CD4-positive, alpha-beta T cell treated with Interleukin-17A for 4 hours (primary cell): ENCODE results near the gene MCC.
"Not testable (repeated sequence)": the region's sequence is repeated elsewhere in the genome, so short reads cannot be mapped to it uniquely, and the experiment has no call there.

Source experiments
- DNase-seq: peaks from one replicate; pipeline ENCODE4 v3.0.0-alpha.2; 2020; ENCODE audit warnings: mixed read lengths

Gene MCC

GRCh38 chr5:113489299-113489698 is 1.0 kb upstream of the MCC start:
- DNase-seq, result peak; percentile 10

- DNase-seq, result peak; percentile 7
Observed at GRCh38 chr5:113488645-113489184, 462 bp upstream of the MCC start.

GRCh38 chr5:113487416-113487780 is 855 bp downstream of the MCC start:
- peak; percentile 9 for DNase-seq

- no peak for DNase-seq
Observed at GRCh38 chr5:113480243-113480642, 8.0 kb downstream of the MCC start.

- DNase-seq, result no peak
Observed at GRCh38 chr5:113478691-113479090, 9.6 kb downstream of the MCC start.

DNA sequence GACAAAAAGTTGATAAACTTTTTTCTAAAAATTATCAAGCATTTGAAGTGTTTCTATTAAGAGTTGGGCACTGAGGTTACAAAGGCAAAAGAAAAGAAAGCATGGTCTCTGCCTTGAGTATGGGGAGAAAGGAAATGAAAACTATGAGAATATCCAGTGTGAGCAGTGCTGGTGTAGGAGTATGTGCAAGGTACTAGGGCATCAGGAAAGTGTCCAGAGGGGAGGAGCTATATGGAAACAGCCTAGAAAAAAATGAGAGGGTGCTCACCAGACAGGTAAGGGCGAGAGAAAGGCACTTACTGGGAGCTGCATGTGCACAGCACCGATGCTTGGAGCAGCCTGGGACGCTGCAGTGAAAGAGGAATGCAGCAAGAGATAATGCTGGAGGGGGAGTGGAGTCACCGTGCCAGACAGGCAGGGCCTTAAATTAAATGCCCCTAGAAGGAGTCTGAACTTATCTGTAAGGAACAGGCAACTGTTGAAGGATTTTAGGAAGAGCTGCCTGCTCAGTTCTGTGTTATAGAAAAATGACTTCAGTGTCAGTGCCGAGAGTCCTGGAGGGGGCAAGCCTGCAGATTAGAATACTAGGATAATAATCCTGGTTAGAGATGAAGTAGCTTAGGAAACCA is 14.0 kb downstream of the MCC start:
- no peak for DNase-seq

DNA sequence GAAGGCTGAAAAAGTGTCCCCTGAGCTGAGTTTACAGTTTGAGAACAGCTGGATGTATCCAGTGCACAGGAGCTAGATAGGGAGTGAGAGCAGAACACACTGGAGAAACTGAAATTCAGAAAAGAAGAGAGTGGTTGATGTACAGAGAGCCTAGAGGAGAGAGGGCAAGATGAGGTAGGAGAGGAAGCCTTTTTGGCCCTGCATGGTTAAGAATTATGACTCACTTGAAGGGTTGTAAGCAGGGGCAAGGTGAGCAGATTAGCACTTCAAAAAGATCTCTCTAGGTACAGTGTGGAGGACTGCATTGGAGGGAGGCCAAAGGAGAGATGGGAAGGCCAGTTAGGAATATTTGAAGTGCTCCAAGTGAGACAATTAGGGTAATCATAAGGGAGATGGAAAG is 25.2 kb downstream of the MCC start:
- DNase-seq, result no peak

DNA sequence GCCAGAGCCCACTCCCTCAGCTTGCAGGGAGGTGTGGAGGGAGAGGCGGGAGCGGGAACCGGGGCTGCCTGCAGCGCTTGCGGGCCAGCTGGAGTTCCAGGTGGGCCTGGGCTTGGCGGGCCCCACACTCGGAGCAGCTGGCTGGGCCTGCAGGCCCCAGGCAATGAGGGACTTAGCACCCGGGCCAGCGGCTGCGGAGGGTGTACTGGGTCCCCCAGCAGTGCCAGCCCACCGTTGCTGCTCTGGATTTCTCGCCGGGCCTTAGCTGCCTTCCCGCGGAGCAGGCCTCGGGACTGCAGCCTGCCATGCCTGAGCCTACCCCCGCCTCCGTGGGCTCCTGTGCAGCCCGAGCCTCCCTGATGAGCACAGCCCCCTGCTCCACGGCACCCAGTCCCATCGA is 31.1 kb downstream of the MCC start:
- not testable (repeated sequence) for DNase-seq

- no peak for DNase-seq
Observed at GRCh38 chr5:113452941-113453340, 35.3 kb downstream of the MCC start.

- DNase-seq, result no peak
Observed at GRCh38 chr5:113451797-113452196, 36.5 kb downstream of the MCC start.

- DNase-seq, result no peak
Observed at GRCh38 chr5:113450929-113451328, 37.3 kb downstream of the MCC start.

DNA sequence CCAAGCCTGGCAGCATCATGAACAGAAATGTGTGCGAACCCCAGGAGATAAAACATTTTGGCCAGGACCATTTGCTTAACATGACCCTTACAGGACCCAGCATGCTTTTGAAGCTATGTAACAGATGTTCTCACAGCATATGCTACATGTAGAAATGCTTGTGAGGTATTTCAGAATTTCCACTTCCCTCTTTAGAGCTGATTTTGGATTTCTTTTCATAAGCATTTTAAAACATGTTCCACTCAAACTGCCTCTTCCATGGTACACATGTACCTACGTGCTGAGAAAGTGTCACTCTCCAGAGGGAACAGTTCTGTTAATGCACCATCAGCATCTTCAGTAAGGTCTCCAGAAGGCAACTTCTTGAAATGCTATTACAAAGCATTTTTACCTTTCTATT is 37.8 kb downstream of the MCC start:
- DNase-seq, result no peak

DNA sequence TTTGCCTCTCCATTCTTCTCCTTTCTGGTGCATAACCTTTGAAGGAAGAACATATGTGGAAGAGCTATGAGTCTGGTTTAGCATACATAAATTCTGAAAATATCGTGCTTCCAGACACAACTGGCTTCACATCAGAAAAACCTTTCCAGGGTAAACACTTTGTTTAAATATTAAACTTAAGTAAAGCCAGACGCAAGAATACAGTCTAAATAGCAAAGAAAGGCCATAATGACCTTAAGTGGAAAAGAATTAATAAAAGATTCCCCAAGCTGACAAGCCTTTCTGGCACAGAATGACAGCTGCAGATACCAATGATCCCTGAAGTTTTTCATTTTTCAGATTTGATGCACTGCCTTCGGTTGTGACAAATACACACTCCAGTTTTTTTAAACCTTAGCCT is 40.0 kb downstream of the MCC start:
- no peak for DNase-seq

- no peak for DNase-seq
Observed at GRCh38 chr5:113447498-113448050, 40.7 kb downstream of the MCC start.

GRCh38 chr5:113446358-113446927 is 41.8 kb downstream of the MCC start:
- DNase-seq, result no peak

DNA sequence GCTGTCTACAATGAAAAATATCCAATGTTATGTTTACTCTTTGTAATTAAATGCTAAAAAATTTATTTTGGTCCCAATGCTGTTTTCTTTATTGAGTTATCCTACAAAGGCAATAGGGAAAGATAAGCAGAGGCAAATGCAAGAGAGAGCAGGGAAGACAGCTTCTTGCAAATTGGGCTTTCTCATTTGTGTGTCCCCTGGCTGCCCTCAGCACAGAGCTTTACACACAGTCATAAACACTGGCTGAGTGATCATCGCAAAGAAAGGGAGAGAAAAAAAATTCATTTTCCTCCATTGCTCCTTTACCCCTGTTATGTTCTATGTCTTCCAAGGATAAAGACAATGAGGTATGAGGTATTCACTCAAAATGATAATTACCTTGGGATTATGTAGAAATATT is 51.1 kb downstream of the MCC start:
- no peak for DNase-seq

- no peak for DNase-seq
Observed at GRCh38 chr5:113435575-113435974, 52.7 kb downstream of the MCC start.

GRCh38 chr5:113434889-113435288 is 53.4 kb downstream of the MCC start, which contains the start of gene TSSK1B:
Gene TSSK1B, minus strand, starts transcription at chr5:113434989. Its CDS starts 150 bp downstream, at chr5:113434839.
- no peak for DNase-seq

DNA sequence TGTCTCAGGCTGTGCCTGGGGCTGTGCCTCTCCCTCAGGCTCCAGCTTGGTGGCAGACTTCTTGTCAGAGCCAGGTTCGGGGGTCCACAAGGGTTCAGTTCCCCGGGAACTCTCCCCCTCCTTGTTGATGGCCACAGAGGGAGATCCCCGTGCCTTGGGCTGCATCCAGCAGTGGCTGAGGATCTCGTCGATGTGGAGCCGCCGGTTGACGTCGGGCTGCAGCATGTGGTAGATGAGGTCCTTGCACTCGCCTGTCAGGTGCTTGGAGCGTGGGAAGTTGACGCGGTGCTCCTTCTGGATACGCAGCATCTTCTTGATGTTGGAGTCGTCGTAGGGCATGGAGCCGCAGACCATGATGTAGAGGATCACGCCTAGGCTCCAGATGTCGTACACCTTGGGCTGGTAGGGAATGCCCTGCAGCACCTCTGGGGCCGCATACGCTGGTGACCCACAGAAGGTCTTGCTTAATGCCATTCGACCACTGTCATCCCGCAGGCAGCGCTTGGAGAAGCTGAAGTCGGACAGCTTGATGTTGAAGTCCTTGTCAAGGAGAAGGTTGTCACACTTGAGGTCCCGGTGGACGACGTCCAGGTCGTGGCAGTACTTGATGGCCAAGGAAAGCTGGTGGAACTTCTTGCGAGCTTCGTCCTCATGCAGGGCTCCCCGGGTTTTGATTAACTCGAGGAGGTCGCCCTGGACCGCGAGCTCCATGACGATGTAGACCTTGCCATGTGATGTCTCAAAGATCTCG is 54.2 kb downstream of the MCC start:
- DNase-seq, result no peak

- DNase-seq, result no peak
Observed at GRCh38 chr5:113433071-113433470, 55.2 kb downstream of the MCC start.

- DNase-seq, result no peak
Observed at GRCh38 chr5:113427871-113428574, 60.2 kb downstream of the MCC start.

DNA sequence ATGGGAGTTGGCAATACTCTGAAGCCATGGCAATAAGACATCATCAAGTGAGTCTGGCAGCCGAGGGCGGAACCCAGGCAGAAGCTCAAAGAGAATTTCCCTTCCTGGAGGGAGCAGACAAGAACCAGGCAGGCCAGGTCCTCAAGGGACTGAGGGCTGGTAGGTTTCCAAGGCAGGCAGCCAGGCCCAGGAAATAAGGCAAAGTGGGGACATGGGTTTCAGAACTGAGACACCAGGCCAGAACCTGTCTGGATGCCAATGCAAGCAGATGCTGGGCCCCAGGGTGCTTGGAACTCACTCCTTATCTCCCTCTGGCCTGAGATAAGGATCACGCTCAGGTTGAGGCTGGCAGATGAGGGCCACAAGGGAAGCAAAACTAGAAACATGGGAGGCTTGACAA is 62.3 kb downstream of the MCC start:
- DNase-seq, result no peak

DNA sequence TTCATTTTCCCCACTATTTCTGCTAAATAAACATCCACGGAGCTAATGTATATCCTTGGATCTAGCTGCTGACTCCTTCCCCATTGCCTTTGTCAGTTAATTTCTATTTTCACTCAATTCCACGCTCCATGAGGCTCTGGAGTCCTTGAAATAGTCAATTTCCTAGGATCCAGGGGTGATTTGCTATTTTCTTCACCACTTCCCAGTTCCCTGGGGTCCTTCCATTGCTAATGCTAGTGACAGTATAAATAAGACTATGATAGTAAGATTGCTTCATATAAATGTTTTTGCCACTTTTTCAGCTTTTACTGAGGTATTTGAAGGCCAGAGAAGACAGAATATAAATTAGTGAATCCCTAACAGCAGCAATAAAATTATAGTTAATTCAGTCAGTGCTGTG is 66.6 kb downstream of the MCC start:
- DNase-seq, result no peak
